ENCODE measurements around the gene HMGXB4.
A peak's percentile ranks its signal among the peaks of the same experiment; 100 is the strongest.

Gene HMGXB4

GRCh38 chr22:35311551-35311999, 54.3 kb downstream of the HMGXB4 start:
- DNase-seq (ENCODE audit: low read depth) = no peak

DNA sequence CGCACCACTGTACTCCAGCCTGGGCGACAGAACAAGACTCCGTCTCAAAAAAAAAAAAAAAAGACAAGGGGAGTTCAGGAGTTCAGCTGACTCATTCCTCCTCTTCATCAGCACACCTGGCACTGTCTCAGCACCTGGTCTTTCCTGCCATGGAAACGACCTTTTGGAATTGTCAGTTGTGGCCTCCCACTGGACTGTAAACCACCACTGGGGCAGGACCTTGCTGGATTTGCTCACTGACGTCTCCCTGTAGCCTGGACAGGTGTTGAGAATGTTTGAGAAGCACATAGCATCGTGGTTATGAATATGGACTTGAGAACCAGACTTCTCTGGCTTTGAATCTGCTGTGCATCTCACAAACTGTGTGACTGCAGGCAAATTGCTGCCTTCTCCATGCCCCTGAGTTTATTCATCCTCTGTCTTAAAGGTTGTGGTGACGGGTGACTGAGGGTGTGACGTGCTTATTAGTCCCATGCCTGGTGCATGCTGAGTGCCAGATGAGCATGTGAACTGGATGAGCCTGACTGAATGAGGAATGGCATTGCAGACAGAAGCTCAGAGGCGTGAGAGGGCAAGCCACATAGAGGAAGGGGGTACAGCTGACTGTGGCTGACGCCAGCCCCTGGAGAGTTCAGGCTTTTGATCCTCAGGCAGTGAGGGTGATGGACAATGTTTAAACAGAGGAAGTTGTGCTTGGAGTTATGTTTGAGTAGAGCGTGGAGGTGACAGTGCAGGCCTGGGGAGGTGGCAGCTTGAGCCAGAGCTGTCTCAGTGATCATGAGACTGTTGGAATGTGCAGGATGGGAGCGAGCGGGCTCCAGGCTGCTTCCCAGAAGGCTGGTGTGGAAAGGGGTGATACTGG, 55.1 kb downstream of the HMGXB4 start:
- peak; percentile 86 for DNase-seq (ENCODE audit: low read depth)

DNA sequence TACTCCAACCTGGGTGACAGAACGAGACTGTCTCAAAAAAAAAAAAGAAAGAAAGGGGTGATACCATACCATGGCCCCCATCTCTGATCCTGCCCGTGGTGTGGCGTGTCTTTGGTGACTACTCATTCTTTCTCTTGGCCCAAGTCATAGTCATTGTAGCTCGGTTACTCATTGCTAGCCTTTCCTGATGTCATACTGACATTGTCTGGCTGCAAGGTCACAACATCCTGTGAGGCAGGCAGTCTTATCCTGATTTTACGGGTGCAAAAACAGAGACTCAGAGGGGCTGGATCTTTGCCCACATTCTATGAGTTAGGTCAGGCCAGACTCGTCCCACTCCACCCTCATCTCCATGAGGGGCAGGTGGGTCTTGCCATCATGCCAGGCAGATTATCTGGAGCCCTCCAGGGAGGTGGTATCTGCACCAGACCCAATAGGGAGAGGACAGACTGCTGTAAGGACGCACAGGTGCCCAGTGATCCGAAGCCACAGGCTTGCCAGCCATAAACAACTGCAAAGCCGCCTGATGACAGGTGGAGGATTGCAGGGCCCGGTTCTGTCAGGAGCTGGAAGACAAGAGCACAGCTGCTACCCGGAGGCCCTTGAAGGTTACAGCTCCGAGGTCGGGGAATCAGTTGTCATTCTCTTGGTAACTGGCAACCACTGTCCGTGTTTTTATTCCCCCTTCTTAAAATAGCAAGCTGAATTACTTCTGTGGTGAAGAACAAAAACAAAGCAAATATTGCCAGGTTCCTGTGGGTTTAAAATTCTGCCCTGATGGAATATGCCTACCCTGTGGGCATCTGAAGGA, 56.2 kb downstream of the HMGXB4 start:
- peak; percentile 95 for DNase-seq (ENCODE audit: low read depth)

DNA sequence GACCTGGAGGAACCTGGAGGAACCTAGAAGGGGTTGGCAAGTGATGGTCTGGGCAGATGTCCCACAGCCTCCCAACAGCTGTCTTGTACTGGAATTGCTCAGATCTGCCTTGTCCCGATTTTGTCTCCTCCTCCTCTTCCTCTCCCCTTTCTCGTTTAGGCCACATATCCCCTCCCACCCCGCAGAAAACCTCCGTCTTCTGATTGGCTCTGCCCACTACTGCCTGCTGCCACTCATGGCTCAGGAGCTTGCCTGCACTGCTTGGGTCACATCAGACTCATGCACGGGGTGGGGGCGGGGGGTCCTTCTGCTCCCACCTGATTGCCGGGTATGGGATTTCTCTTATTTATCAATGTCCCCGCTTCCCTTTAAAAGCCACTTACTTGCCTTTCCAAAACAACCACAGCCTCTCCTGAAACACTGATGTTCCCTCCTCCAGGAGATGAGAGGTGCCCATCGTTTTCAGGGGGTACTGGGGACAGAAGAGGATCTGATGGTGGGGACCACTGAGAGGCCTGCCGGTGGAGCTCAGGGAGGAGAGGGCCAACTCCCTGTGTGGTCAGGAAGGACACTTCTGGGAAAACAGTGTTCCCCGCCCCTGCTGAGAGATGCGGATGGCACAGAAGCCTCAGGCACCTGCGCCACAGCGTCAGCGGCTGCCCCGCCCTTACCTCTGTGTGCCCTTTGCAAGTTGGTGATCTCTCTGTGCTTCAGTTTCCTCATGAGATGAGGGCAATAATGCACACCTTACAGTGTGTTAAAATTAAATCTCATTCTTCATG, 57.1 kb downstream of the HMGXB4 start:
- peak; percentile 28 for DNase-seq (ENCODE audit: low read depth)

- DNase-seq (ENCODE audit: low read depth) = no peak
Measured at GRCh38 chr22:35315141-35315854, 58.0 kb downstream of the HMGXB4 start.

GRCh38 chr22:35315855-35316745, 58.8 kb downstream of the HMGXB4 start:
- DNase-seq (ENCODE audit: low read depth) = no peak

- DNase-seq (ENCODE audit: low read depth) = no peak
Measured at GRCh38 chr22:35316751-35317150, 59.5 kb downstream of the HMGXB4 start.

DNA sequence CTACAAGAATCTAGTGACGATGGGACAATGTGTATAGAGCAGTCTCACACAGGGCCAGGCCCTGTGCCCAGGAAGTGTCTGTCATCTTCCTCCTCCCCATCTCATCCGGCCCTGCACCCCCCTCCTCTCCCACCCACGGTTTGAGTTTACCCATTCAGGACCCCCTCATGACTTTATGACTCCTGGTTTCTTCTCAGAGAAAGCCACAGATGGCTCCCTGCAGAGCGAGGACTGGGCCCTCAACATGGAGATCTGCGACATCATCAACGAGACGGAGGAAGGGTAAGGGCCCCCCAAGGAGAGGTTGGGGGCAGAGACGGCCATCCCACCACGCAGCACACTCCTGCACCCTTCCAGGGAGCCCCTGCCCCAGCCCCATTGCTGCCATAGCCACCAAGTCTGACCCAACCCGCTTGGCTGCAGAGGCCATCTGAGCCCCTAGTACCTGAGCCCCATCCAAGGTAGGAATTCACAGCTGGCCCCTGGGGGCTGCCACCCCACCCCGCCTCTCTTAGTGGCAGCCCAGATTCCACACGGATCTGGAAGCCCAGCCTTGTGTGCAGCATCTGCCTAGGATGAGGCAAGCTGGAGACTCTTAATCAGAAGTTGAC, 60.5 kb downstream of the HMGXB4 start:
- DNase-seq (ENCODE audit: low read depth) = no peak

- no peak for DNase-seq (ENCODE audit: low read depth)
Measured at GRCh38 chr22:35318346-35319215, 61.3 kb downstream of the HMGXB4 start.

GRCh38 chr22:35319244-35319985, 62.1 kb downstream of the HMGXB4 start:
- no peak for DNase-seq (ENCODE audit: low read depth)

DNA sequence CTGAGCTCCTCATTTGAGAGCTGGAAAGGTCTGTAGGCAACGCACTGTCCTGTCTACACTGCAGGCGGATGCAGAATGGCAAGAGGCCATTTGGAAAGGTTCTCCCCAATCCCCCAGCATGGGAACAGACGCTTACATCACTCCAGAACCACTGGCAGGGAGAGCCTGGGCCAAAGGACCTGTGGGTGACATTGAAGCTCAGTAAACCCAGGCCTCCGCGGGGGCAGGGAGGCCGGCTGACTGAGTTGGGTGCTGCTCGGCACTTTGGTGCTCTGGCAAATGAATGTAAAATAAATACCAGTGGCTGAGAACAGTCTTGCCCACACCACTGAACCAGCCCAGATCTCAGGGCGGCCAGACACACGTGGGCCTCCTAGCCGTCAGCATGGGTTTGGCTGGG, 64.8 kb downstream of the HMGXB4 start:
- no peak for DNase-seq (ENCODE audit: low read depth)

DNA sequence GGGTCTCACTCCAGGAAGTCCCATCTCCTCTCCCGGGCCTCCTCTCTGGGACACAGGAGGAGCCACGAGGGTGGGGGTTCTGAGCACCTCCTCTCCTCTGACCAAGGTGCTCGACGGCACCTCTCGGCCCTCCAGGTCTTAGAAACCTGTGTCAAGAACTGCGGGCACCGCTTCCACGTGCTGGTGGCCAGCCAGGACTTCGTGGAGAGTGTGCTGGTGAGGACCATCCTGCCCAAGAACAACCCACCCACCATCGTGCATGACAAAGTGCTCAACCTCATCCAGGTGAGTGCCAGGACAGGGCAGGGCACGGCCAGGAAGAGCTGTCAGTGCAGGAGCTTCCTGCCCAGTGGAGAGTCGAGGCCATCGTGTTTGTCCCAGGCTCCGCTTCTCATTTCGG, 65.6 kb downstream of the HMGXB4 start:
- DNase-seq (ENCODE audit: low read depth) = no peak

GRCh38 chr22:35323305-35323704, 66.0 kb downstream of the HMGXB4 start:
- no peak for DNase-seq (ENCODE audit: low read depth)

DNA sequence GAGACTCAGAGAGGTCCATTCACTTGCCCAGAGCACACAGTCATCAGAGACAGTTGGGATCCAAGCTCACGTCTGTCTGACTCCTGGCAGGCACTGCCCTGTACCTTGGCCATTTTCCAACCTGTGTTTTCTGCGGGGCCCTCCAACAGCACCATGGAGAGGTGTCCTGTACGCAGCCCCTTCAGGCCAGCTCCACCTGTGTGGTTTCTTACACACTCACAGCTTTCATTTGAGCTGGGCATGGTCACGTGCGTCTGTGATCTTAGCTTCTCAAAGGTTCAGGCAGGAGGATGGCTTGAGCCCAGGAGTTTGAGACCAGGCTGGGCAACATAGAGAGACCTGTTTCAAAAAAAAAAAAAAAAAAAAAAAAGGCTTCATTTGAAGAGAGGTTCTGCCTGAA, 66.8 kb downstream of the HMGXB4 start:
- DNase-seq (ENCODE audit: low read depth) = no peak

DNA sequence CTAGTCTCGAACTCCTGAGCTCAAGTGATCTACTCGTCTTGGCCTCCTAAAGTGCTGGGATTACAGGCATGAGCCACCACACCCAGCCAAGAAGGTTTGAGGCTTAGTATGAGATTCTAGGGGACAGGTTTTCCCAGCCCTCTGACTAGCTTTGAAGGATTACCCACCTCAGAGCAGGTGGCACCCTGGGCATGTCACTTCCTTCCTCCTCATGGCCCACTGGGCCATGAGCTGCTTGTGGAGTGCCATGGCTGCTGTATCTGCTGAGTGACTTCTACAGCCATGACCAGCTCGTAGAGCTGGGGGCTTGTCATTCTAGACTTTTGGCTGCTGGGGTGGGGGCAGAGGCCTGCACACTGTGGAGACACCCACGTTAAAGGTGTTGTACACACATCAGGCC, 67.5 kb downstream of the HMGXB4 start:
- DNase-seq (ENCODE audit: low read depth) = no peak

GRCh38 chr22:35325209-35325608, 67.9 kb downstream of the HMGXB4 start:
- DNase-seq (ENCODE audit: low read depth) = no peak

DNA sequence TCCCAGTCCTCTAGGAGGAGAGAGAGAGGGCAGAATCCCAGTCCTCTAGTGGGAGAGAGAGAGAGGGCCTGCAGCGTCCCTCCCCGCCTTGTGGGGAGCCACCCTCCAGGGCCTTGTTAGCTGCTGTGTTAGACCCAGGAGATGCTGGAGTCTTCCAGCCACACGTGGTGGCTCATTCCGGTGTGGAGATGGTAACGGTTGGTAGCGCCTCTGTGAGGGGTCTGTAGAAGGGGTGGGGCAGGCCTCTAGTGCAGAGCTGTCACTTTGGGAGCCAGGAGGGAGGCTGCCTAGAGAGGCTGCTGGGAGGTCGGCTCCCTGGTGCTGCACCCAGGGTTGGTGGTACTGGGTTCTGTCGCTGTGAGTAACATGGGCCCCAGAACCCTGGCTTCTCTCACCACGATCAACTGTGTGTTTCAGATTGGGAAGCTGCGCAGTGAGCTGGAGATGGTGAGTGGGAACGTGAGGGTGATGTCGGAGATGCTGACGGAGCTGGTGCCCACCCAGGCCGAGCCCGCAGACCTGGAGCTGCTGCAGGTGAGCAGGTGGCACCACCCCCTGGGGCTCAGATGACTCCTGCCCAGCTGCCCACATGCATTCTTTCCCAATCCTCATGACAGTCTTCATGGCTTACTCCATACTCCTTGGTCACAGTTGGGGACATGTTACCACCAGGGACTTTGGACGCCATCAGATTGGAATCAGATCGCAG, 69.7 kb downstream of the HMGXB4 start:
- DNase-seq (ENCODE audit: low read depth) = no peak

Measured in EH (cell line).